ENCODE measurements around the gene PRDM15.
"Not testable (repeated sequence)": the region's sequence is repeated elsewhere in the genome, so short reads cannot be mapped to it uniquely, and the experiment has no call there.

PRDM15 gene

DNA sequence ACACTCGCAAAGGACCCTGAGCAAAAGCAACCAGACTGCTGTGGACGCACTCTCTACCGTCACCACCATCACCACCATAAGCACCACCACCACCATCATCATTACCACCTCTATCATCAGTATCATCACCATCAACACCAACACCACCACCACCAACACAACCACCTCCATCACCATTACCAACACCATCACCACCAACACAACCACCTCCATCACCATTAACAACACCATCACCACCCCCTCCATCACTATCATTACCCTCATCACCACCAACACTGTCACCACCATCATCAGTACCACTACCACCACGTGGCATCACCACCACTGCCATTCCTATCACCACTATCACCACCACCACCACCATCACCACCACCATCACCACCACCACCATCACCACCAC is 73.5 kb downstream of the PRDM15 start:
- no peak for DNase-seq (ENCODE audit: low spot score)

- no peak for DNase-seq (ENCODE audit: low spot score)
Observed at GRCh38 chr21:41805038-41805437, 74.1 kb downstream of the PRDM15 start.

GRCh38 chr21:41804381-41804780 is 74.8 kb downstream of the PRDM15 start:
- no peak for DNase-seq (ENCODE audit: low spot score)

DNA sequence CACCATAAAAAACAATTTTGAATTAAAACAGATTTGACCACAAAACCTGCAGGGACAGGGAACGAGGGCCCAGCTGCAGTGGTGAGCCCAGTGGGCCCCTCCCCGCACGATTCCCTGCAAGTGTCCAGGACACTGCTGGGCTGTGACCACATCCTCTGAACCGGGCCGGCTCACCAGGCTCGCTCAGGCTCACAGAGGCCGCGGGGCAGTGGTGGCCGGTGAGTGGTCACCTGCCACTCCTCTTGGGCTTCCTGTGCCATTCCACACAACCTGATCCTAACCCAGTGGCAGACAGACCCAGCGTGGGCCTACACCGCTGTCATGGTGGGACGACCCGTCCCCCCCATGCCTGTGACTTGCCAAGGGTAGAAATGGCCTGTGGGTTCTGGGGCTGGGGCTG is 75.8 kb downstream of the PRDM15 start:
- no peak for DNase-seq (ENCODE audit: low spot score)

- no peak for DNase-seq (ENCODE audit: low spot score)
Observed at GRCh38 chr21:41802684-41803083, 76.5 kb downstream of the PRDM15 start.

DNA sequence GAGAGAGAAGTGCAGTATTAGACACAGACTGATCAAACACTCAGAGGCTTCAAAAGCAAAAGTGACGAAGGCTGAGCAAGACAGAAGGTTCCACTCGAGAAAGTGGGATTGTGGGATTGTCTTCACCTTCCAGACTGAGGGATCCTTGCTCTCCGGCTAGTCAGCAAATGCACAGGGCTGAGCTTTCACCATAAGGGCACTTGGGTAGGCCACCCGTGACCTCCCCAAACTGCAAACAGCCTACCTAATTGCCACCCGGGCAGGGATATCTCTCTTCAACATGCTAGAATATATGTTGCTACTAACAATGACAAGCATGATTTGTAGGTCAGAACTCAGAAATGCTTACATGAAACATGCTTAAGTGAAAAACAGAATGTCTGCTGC is 77.0 kb downstream of the PRDM15 start:
- DNase-seq (ENCODE audit: low spot score), result no peak

DNA sequence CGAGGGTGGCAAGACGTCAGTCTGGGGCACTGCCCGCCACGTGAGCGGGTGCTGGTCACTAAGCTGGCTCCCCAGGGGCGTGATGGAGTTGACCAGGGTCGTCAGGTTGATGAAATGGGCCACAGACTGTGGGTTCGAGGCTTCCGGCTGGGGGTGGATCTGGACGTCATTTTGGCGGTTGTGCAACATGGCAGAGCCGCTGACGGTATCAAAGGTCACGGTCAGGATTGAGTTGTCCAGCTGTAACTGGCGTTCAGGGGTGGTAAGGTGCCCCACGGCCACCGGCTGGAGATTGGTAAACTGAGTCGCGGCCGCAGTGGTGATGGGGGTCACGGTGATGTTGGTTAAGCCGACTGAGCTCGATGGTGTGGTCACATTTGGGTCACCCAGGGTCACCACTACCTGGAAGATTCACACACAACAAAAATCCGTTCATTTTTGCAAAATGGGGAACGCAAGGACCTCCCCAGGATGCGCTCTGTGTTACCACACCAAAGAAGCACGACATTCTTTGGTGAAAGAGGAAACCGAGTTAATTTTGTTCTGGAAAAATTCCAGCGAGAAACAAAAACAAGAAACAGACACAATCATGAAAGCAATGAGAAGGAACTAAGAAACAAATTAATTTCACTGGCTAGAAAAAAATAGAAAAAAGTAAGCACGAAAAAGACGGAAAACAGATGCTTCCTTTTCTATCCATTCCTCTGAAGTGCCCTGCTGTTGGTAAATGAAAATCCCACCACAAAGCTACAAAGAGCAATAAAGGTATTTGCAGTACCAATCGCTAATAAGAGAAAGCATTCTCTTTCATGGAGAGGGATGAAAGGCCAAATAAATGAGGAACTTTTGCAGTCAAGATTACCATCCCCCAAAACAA is 77.6 kb downstream of the PRDM15 start:
- no peak for DNase-seq (ENCODE audit: low spot score)

DNA sequence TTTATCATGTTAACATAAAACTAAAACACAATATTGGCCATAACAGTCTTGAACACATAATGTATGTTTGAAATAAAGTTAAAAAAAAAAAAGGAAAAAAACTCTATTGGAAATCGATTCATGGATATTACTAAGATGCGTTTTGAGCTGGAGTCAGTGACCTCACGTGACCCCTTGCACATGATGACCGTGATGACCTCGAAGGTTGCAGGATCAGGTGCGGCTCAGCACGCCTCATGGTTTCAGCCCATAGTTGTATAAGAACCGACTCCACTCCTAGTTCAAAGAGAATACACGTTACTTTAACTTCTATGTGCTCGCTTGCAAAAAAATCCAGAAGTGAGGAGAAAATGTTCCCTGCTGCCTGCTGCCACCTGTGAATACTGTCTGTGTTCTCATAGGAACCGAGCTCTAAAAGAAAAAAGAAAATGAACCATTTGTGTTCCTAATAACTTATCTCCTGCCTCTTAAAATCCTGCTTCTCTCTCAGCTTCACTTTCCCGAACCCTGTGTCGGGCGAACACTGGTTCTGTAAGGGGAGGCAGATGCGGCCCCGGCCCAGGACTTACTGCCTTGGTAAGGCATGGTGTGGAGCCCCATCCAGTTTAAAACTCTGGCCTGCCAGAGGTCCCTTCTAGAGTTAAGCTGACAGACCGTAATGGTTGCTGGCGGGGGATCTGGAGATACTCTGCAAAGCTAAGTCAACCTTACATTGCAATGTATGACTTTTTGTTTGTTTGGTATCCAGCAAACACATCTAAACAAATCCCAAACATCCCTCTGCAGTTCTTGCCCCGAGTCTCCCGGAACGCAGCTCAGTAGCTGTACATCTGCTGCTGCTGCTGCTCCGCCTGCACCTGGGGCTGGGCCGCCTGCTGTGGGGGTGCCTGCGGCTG is 78.5 kb downstream of the PRDM15 start:
- no peak for DNase-seq (ENCODE audit: low spot score)

GRCh38 chr21:41799763-41800162 is 79.4 kb downstream of the PRDM15 start:
- DNase-seq (ENCODE audit: low spot score), result no peak

GRCh38 chr21:41798326-41798725 is 80.8 kb downstream of the PRDM15 start:
- no peak for DNase-seq (ENCODE audit: low spot score)

GRCh38 chr21:41796476-41797080 is 82.6 kb downstream of the PRDM15 start:
- no peak for DNase-seq (ENCODE audit: low spot score)

DNA sequence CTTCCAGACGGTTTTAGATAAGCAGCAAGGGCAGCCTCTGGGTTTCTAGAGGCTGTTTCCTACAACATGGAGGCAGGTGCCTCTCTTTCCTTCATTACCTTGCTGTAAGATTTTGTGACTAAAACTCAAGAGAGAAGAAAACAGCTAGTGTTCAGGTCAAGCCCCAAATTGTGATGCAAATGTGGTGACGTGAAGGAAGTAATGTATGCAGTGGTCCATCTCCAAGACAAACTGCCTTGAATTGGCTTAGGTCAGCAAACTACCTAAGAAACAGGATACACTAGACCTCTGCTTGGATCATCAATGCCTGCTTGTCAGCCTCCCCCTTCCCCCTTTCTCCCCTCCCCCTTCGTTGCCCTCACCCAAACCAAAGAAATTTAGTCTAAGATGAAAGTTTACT is 83.4 kb downstream of the PRDM15 start:
- no peak for DNase-seq (ENCODE audit: low spot score)

- no peak for DNase-seq (ENCODE audit: low spot score)
Observed at GRCh38 chr21:41794600-41794999, 84.5 kb downstream of the PRDM15 start.

- no peak for DNase-seq (ENCODE audit: low spot score)
Observed at GRCh38 chr21:41792711-41793110, 86.4 kb downstream of the PRDM15 start.

- no peak for DNase-seq (ENCODE audit: low spot score)
Observed at GRCh38 chr21:41786509-41786987, 92.6 kb downstream of the PRDM15 start.

- not testable (repeated sequence) for DNase-seq (ENCODE audit: low spot score)
Observed at GRCh38 chr21:41785262-41785661, 93.9 kb downstream of the PRDM15 start.

DNA sequence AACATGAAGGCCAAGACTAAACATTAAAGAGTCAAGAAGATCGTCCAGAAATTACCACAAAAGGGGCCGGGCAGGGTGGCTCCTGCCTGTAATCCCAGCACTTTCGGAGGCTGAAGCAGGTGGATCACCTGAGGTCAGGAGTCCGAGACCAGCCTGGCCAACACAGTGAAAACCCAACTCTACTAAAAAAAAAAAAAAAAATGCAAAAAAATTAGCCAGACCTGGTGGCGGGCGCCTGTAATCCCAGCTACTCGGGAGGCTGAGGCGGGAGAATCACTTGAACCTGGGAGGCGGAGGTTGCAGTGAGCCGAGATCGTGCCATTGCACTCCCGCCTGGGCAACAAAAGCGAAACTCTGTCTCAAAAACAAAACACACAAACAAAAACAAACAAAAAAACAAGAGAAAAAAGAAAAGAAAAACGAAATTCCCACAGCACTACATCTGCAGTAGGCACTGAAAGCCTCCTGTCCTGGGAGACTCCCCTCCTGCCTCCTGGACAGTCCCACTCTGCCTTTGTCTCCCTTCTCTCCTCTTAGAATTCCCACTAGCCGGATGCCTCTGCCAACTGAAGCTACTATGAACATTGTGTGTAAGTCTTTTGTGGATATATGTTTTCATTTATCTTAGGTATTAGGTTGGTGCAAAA is 94.6 kb downstream of the PRDM15 start:
- DNase-seq (ENCODE audit: low spot score), result no peak

- no peak for DNase-seq (ENCODE audit: low spot score)
Observed at GRCh38 chr21:41783476-41784180, 95.5 kb downstream of the PRDM15 start.

DNA sequence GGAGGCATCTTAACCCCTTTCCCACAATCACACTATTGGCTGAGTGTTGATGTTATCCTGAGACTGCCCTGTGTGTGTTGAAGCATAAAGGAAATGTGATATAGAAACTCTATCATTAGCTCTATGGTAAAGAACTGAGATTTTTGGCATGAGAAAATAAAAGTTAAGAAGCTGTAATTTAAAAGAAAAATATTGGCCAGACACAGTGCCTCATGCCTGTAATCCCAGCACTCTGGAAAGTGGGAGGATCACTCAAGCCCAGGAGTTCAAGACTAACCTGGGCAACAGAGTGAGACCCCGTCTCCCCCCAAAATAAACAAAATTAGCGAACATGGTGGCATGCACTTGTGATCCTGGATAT is 98.1 kb downstream of the PRDM15 start:
- no peak for DNase-seq (ENCODE audit: low spot score)

DNA sequence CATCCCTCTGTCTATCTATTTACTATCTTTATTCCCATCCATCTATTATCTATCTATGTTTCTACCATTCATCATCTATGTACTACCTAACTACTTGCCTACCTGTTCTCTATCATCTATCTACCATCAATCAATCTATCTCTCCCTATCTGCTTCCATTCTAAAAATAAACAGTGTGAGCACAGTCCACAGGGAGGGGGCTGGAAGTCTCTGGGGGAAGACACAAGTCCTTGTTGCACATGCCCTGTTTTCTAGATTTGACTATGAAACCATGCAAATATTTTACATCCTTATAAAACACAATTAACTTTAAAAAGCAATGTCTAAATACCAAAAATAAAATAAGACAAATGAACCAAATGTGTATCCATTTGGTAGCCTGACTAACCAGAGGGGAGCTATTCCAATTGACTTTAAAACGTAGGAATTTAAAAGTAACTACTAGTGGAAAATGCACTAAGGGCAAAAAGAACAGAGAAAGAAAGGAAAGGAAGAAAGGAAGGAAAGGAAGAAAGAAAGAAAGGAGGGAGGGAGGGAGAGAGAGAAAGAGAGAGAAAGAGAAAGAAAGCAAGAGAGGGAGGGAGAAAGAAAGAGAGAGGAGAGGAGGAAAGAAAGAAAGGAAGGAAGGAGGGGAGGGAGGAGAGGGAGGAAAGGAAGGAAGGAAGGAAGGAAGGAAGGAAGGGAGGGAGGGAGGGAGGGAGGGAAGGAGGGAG is 98.7 kb downstream of the PRDM15 start:
- no peak for DNase-seq (ENCODE audit: low spot score)

- DNase-seq (ENCODE audit: low spot score), result no peak
Observed at GRCh38 chr21:41779659-41780058, 99.5 kb downstream of the PRDM15 start.

All from RKO (cell line).